Kidney (tissue), 14 donors: Measurements from ENCODE around the gene HOXD8. TPM values are rescaled to one million over a fixed set of nuclear protein-coding genes. Genes with fewer than 3 reads are reported as not detected.

Experiments
- DNase-seq, 5 donors: peaks; one replicate each; pipeline ENCODE4 v3.0.0-alpha.2; 2013 to 2020
- FAIRE-seq: peaks from 2 replicates; lab custom pipeline; 2012; peaks lifted over from hg19 to GRCh38; lab: Jason Lieb, UNC
- H3K27ac ChIP-seq, 2 donors: one replicate each; pipeline ENCODE4 v1.7.0; 2013; ENCODE audit warnings: low read depth in 2 of 2, low read length in 2 of 2, inconsistent platforms in 1 of 2
- H3K27me3 ChIP-seq: one replicate; pipeline ENCODE4 v1.7.1; 2013; ENCODE audit warnings: low read length, inconsistent platforms; ENCODE audit not compliant: control insufficient read depth, insufficient read depth
- H3K36me3 ChIP-seq, 3 donors: one replicate each; pipeline versions ENCODE4 v1.7.0 to v1.7.1; 2013; ENCODE audit warnings: low read length in 3 of 3, control low read depth in 1 of 3, inconsistent platforms in 1 of 3; ENCODE audit not compliant: insufficient read depth in 3 of 3, control insufficient read depth in 2 of 3
- H3K4me1 ChIP-seq, 3 donors: one replicate each; pipeline versions ENCODE4 v1.7.0 to v1.7.1; 2013; ENCODE audit warnings: low read length in 3 of 3, inconsistent platforms in 1 of 3, low read depth in 1 of 3; ENCODE audit not compliant: control insufficient read depth in 2 of 3, insufficient read depth in 2 of 3
- H3K4me3 ChIP-seq, 3 donors: one replicate each; pipeline versions ENCODE4 v1.7.0 to v1.8.1; 2013; ENCODE audit warnings: low read length in 3 of 3, control low read depth in 1 of 3, inconsistent platforms in 1 of 3
- H3K9ac ChIP-seq, 3 donors: one replicate each; pipeline versions ENCODE4 v1.7.0 to v1.7.1; 2013; ENCODE audit warnings: low read length in 3 of 3, control low read depth in 1 of 3, inconsistent platforms in 1 of 3
- H3K9me3 ChIP-seq, 3 donors: one replicate each; pipeline versions ENCODE4 v1.7.0 to v1.7.1; 2013; ENCODE audit warnings: low read length in 3 of 3, control low read depth in 1 of 3, inconsistent platforms in 1 of 3; ENCODE audit not compliant: control insufficient read depth in 2 of 3, insufficient read depth in 1 of 3
- intact Hi-C: fragments of 100-400 bp; cut with DNase I; formaldehyde crosslinking; loops from one replicate; pipeline ENCODE4 v1.11.1; 2022
- polyA plus RNA-seq: library from polyadenylated mRNA; stranded (reverse); fragments of 350-450 nt; fragmentation: Illumina TruSeq; extraction: RNeasy Lipid Tissue Mini Kit (QIAGEN cat#74804); gene quantifications from one replicate; pipeline ENCODE4 v1.2.3, GENCODE V29; 2014; ENCODE audit warnings: low read depth, low replicate concordance; ENCODE audit not compliant: insufficient read depth
- total RNA-seq: library from RNA; stranded (reverse); fragmentation: NEBNext Ultra II Directional; extraction: Animal tissue kit (Norgen Biotek cat#: 25700); gene quantifications from one replicate; pipeline ENCODE4 v1.2.1, GENCODE V29; 2021
- TF ChIP-seq, protein P1 (sequence below): IDR thresholded peaks from 3 replicates; pipeline ENCODE4 v1.5.1; 2012; ENCODE audit warnings: mild to moderate bottlenecking, moderate library complexity, borderline replicate concordance; ENCODE audit not compliant: insufficient read depth; ENCODE audit errors: extremely low read depth
- donor health status: control.
- donor health status: control.
- donor health status: control.
- donor health status: control.
- donor health status: control.
- donor health status: DM: yes; HTN: yes; CAD: no.
- donor health status: Normal renal cell carcinoma (clear cell type).

Gene HOXD8
- total and polyA plus RNA-seq, 2 donors from 2014 or later = 76.5 to 122 TPM

DNA sequence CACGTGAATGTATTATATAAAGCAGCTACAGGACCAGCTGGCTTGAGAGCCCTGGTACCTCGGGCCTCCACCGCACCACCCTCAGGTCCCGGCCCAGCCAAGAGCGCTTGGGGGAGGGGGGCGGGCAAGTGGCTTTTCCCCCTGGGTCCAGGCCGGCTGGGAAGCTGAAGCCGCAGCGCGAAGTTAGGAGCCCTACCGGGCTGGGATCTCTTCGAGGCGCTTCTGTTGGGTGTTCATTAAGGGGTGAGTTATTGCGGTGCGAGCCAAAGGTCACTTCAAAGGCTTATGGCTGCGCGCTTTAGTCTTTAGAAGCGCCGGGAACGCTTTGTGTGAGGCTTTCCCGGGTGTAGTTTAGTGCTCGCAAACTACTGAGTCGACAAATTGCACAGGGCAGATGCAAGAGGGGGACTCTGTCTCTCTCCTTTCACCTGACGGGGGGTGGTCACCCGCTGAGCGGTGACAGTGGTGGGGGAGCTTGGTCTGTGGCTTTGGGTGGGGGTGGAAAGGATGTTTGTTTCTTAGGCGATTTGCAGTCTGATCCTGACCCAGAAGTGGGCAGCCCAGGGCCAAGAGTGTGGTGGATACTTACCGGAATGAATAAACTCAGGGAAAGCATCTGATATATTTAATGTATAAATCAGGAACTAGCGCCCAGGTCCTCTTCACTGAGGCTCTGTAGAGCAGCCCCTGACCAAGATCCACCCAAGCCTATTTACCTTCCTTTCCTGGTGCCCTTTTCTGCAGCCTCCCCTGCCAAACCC is 33.6 kb downstream of the HOXD8 start:
- DNase-seq = peak; percentile 71 to 96 (median 91)
- Histone ChIP-seq H3K27ac (peak overlapping the region; percentile 90 to 95), H3K27me3 (no peaks in the 10 kb centered on the region), H3K4me3 (peak overlapping the region in 2 of 3 donors; percentile 30 to 65), H3K36me3 (no peaks in the 10 kb centered on the region), H3K9ac (peak overlapping the region in 2 of 3 donors; percentile 22 to 70), H3K9me3 (no peaks in the 10 kb centered on the region), H3K4me1 (peaks cover 4 to 8% (median 4%) of the 10 kb centered on the region in 3 donors)
- intact Hi-C loops = no loop called here
- no peak for FAIRE-seq
- TF ChIP-seq, protein P1, sequence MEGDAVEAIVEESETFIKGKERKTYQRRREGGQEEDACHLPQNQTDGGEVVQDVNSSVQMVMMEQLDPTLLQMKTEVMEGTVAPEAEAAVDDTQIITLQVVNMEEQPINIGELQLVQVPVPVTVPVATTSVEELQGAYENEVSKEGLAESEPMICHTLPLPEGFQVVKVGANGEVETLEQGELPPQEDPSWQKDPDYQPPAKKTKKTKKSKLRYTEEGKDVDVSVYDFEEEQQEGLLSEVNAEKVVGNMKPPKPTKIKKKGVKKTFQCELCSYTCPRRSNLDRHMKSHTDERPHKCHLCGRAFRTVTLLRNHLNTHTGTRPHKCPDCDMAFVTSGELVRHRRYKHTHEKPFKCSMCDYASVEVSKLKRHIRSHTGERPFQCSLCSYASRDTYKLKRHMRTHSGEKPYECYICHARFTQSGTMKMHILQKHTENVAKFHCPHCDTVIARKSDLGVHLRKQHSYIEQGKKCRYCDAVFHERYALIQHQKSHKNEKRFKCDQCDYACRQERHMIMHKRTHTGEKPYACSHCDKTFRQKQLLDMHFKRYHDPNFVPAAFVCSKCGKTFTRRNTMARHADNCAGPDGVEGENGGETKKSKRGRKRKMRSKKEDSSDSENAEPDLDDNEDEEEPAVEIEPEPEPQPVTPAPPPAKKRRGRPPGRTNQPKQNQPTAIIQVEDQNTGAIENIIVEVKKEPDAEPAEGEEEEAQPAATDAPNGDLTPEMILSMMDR = no peak

DNA sequence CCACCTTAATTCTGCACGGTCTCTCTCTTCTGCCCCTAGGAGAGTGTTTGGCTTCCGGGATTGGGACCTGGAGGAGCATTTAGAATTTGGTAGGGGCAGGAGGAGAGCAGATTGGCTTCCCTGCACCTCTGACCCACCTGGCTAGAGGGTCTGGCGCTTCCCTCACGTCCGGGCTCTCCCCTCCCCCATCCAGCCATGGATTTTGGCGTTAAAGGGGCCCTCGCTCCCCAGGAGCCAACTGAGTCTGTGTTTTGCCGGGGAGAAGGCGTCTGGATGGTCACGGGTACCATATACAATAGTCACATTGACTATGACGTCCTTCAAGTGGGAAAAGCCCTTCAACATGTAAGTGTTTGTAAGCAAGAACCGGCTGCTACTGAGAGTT is 34.2 kb downstream of the HOXD8 start:
- Histone ChIP-seq H3K36me3 (no peaks in the 10 kb centered on the region), H3K27me3 (no peaks in the 10 kb centered on the region), H3K9me3 (no peaks in the 10 kb centered on the region), H3K4me3 (peak overlapping the region in 2 of 3 donors; percentile 30 to 65), H3K27ac (peak overlapping the region; percentile 90 to 95), H3K9ac (peak overlapping the region in 2 of 3 donors; percentile 22 to 70), H3K4me1 (peaks cover 4 to 8% (median 4%) of the 10 kb centered on the region in 3 donors)
- DNase-seq (peak in 2 of 5 donors; percentile 18 to 72), FAIRE-seq (no peak)
- TF ChIP-seq, protein P1 = no peak
- intact Hi-C loops = no loop called here

GRCh38 chr2:176164201-176164600 is 34.7 kb downstream of the HOXD8 start:
- Histone ChIP-seq H3K36me3 (no peaks in the 10 kb centered on the region), H3K4me1 (peaks cover 4 to 8% (median 4%) of the 10 kb centered on the region in 3 donors), H3K4me3 (peak overlapping the region in 2 of 3 donors; percentile 31 to 65), H3K9me3 (no peaks in the 10 kb centered on the region), H3K27me3 (no peaks in the 10 kb centered on the region), H3K27ac (peak overlapping the region; percentile 90 to 95), H3K9ac (peak overlapping the region in 1 of 3 donors; percentile 70)
- TF ChIP-seq, protein P1 = no peak
- FAIRE-seq (no peak), DNase-seq (peak in 1 of 5 donors; percentile 54)
- intact Hi-C loops = no loop called here
